Ishikawa (cell line): ENCODE results near the gene PBXIP1.

Source experiments
- CEBPB ChIP-seq: IDR thresholded peaks from 2 replicates; pipeline ENCODE4 v1.6.1; 2012
- CREB1 ChIP-seq: IDR thresholded peaks from 2 replicates; pipeline ENCODE4 v1.6.1; 2012; ENCODE audit warnings: low read depth
- EGR1 ChIP-seq: IDR thresholded peaks from 2 replicates; pipeline ENCODE4 v1.6.1; 2012
- EP300 ChIP-seq: IDR thresholded peaks from 2 replicates; pipeline ENCODE4 v1.6.1; 2012; ENCODE audit warnings: borderline replicate concordance
- FOXM1 ChIP-seq: IDR thresholded peaks from 2 replicates; pipeline ENCODE4 v1.6.1; 2012; ENCODE audit warnings: low read depth, borderline replicate concordance
- MAX ChIP-seq: IDR thresholded peaks from 2 replicates; pipeline ENCODE4 v1.6.1; 2012
- NFIC ChIP-seq: IDR thresholded peaks from 2 replicates; pipeline ENCODE4 v1.6.1; 2012
- RAD21 ChIP-seq: IDR thresholded peaks from 2 replicates; pipeline ENCODE4 v1.6.1; 2012; ENCODE audit warnings: low read depth
- REST ChIP-seq: IDR thresholded peaks from 2 replicates; pipeline ENCODE4 v1.6.1; 2012; ENCODE audit warnings: low read depth, mild to moderate bottlenecking
- TAF1 ChIP-seq: IDR thresholded peaks from 2 replicates; pipeline ENCODE4 v1.6.1; 2012; ENCODE audit warnings: low read depth, mild to moderate bottlenecking
- TCF12 ChIP-seq: IDR thresholded peaks from 2 replicates; pipeline ENCODE4 v1.6.1; 2012; ENCODE audit warnings: low read depth
- TEAD4 ChIP-seq: IDR thresholded peaks from 2 replicates; pipeline ENCODE4 v1.6.1; 2012
- USF1 ChIP-seq: IDR thresholded peaks from 2 replicates; pipeline ENCODE4 v1.6.1; 2012
- YY1 ChIP-seq: IDR thresholded peaks from 2 replicates; pipeline ENCODE4 v1.6.1; 2012; ENCODE audit warnings: low read depth
- ZBTB7A ChIP-seq: IDR thresholded peaks from 2 replicates; pipeline ENCODE4 v1.6.1; 2012; ENCODE audit warnings: low read depth

Gene PBXIP1

GRCh38 chr1:154990276-154990675 lies 34.4 kb upstream of the PBXIP1 start:
- TF ChIP-seq CREB1 (no peak), EP300 (no peak), RAD21 (no peak), YY1 (no peak), USF1 (no peak), ZBTB7A (no peak), TCF12 (no peak), REST (no peak), NFIC (no peak), FOXM1 (no peak), TEAD4 (no peak), MAX (no peak), EGR1 (no peak), TAF1 (no peak)

- TF ChIP-seq YY1, result no peak
- TF ChIP-seq MAX, result no peak
- TF ChIP-seq EGR1, result no peak
- no peak for TF ChIP-seq TCF12
- TF ChIP-seq CREB1, result no peak
- no peak for TF ChIP-seq REST
- TF ChIP-seq FOXM1, result no peak
- no peak for TF ChIP-seq CEBPB
- TF ChIP-seq TEAD4, result no peak
- TF ChIP-seq ZBTB7A, result no peak
- TF ChIP-seq EP300, result no peak
These were observed 33.4 kb upstream of the PBXIP1 start for GRCh38 chr1:154989195-154989860.

- TF ChIP-seq EP300, result no peak
- no peak for TF ChIP-seq RAD21
- no peak for TF ChIP-seq YY1
- TF ChIP-seq TCF12, result no peak
- TF ChIP-seq CREB1, result no peak
These were observed 32.4 kb upstream of the PBXIP1 start for GRCh38 chr1:154988058-154988954.

GRCh38 chr1:154987326-154987725 lies 31.4 kb upstream of the PBXIP1 start:
- TF ChIP-seq MAX (no peak), USF1 (no peak), NFIC (no peak), CEBPB (no peak), TAF1 (no peak), REST (no peak), ZBTB7A (no peak), YY1 (no peak), TCF12 (no peak), TEAD4 (no peak), FOXM1 (no peak), CREB1 (no peak), EGR1 (no peak), RAD21 (no peak), EP300 (no peak)
